GM12878 (cell line): ENCODE measurements around the gene EEFSEC.

Experiments used
- CREM ChIP-seq: IDR thresholded peaks from 2 replicates; pipeline ENCODE4 v1.6.1; 2014; ENCODE audit warnings: antibody characterized with exemption, low read depth
- RCOR1 ChIP-seq: conservative IDR thresholded peaks from 2 replicates; pipeline ENCODE4 v1.6.1; 2012; ENCODE audit warnings: low read depth, low read length, improper control_type of control experiment
- YY1 ChIP-seq: IDR thresholded peaks from 2 replicates; pipeline ENCODE4 v1.6.1; 2011; ENCODE audit warnings: low read depth, mild to moderate bottlenecking, low read length
- TF ChIP-seq, protein P1 (sequence below), 3 experiments: IDR thresholded peaks in 2 of 3; conservative IDR thresholded peaks in 1 of 3; 2 replicates each; pipeline ENCODE4 v1.5.1; 2011; ENCODE audit warnings: low read depth in 3 of 3, low read length in 3 of 3, mild to moderate bottlenecking in 3 of 3, control low read depth in 2 of 3, moderate library complexity in 2 of 3, inconsistent platforms in 1 of 3, mixed read lengths in 1 of 3; ENCODE audit not compliant: control insufficient read depth in 2 of 3, insufficient read depth in 1 of 3; ENCODE audit errors: extremely low read depth in 1 of 3

DNA sequence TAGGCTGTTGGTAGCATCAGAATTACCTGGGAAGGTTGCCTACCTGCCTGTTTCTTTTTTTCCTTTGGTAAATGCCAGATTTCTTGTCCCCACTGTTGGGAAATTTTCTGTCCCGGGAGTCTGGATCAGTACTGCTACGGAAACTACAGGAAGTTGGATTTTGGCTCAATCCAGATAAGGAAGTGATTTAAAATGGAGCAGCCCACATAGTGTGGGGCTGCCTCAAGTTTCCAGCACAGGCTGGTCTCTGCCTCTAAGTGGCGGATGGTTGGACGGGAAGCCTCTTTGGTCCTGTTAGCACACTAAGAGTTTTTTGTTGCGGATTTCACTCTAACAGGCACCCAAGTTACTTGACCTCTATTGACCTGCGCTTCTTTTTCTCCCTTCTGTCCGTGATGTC is 54.7 kb downstream of the EEFSEC start:
- TF ChIP-seq, protein P1, sequence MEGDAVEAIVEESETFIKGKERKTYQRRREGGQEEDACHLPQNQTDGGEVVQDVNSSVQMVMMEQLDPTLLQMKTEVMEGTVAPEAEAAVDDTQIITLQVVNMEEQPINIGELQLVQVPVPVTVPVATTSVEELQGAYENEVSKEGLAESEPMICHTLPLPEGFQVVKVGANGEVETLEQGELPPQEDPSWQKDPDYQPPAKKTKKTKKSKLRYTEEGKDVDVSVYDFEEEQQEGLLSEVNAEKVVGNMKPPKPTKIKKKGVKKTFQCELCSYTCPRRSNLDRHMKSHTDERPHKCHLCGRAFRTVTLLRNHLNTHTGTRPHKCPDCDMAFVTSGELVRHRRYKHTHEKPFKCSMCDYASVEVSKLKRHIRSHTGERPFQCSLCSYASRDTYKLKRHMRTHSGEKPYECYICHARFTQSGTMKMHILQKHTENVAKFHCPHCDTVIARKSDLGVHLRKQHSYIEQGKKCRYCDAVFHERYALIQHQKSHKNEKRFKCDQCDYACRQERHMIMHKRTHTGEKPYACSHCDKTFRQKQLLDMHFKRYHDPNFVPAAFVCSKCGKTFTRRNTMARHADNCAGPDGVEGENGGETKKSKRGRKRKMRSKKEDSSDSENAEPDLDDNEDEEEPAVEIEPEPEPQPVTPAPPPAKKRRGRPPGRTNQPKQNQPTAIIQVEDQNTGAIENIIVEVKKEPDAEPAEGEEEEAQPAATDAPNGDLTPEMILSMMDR (IDR thresholded peaks at IDR 0.05 in 2 of 3, conservative IDR thresholded peaks at IDR 0.05 in 1 of 3; ENCODE audit: control insufficient read depth in 2 of 3, extremely low read depth in 1 of 3, insufficient read depth in 1 of 3, low read depth in 3 of 3, low read length in 3 of 3), result no peak
- TF ChIP-seq YY1, result no peak
- no peak for TF ChIP-seq CREM
- no peak for TF ChIP-seq RCOR1
